A673 (cell line): ENCODE measurements around the gene CHMP6. TPM values are rescaled to one million over a fixed set of nuclear protein-coding genes. Genes with fewer than 3 reads are reported as not detected.

Experiments
- BruUV-seq: library from RNA; stranded (reverse); fragments of 400-500 nt; replicated peaks from 2 replicates; lab custom pipeline; 2021; lab: Mats Ljungman, UMichigan
- CTCF ChIA-PET: fragments of 300-600 bp; sonication (Branson Sonifier 250); formaldehyde crosslinking; loops from one replicate; lab custom pipeline; 2022; ENCODE audit warnings: antibody characterized with exemption; lab: Charles Lee
- POLR2A ChIA-PET: fragments of 300-600 bp; sonication (Branson Sonifier 250); formaldehyde crosslinking; loops from one replicate; lab custom pipeline; 2022; ENCODE audit warnings: antibody characterized with exemption; ENCODE audit not compliant: low non-redundant PET; lab: Charles Lee
- DNase-seq: peaks from one replicate; pipeline ENCODE4 v3.0.0-alpha.2; 2015; ENCODE audit warnings: low spot score
- H3K27ac ChIP-seq: fragments of 200-600 bp; sonication (generic); 2 replicates; pipeline ENCODE4 v1.5.1; 2016; ENCODE audit warnings: mixed run types, low read depth, mild to moderate bottlenecking, mixed read lengths, antibody characterized with exemption, low read length; ENCODE audit not compliant: poor library complexity, severe bottlenecking
- H3K27me3 ChIP-seq: fragments of 200-600 bp; sonication (generic); replicated peaks from 2 replicates; pipeline ENCODE4 v1.6.1; 2017; ENCODE audit warnings: mixed run types, low read depth, mild to moderate bottlenecking, mixed read lengths, antibody characterized with exemption, low read length; ENCODE audit not compliant: insufficient read depth, poor library complexity
- H3K36me3 ChIP-seq: fragments of 200-600 bp; sonication (generic); 2 replicates; pipeline ENCODE4 v1.6.1; 2016; ENCODE audit warnings: mixed run types, mild to moderate bottlenecking, mixed read lengths, antibody characterized with exemption, low read length; ENCODE audit not compliant: insufficient read depth, poor library complexity, severe bottlenecking
- H3K4me1 ChIP-seq: fragments of 200-600 bp; sonication (generic); 2 replicates; pipeline ENCODE4 v1.6.1; 2017; ENCODE audit warnings: mixed run types, mild to moderate bottlenecking, mixed read lengths, antibody characterized with exemption, low read length; ENCODE audit not compliant: insufficient read depth, poor library complexity, severe bottlenecking
- H3K4me3 ChIP-seq: fragments of 200-600 bp; sonication (generic); 2 replicates; pipeline ENCODE4 v1.5.1; 2016; ENCODE audit warnings: low read depth, mixed run types, mild to moderate bottlenecking, mixed read lengths, low read length; ENCODE audit not compliant: poor library complexity, severe bottlenecking
- H3K9me3 ChIP-seq: fragments of 200-600 bp; sonication (generic); 2 replicates; pipeline ENCODE4 v1.6.1; 2016; ENCODE audit warnings: mixed run types, low read depth, mild to moderate bottlenecking, mixed read lengths, antibody characterized with exemption, low read length; ENCODE audit not compliant: poor library complexity, severe bottlenecking
- CTCF ChIP-seq: fragments of 300-800, 200-600 bp; sonication (generic); conservative IDR thresholded peaks from 2 replicates; pipeline ENCODE4 v1.5.1; 2017; ENCODE audit warnings: low read depth, mild to moderate bottlenecking, antibody characterized with exemption, low read length, moderate library complexity, mixed read lengths
- EZH2 ChIP-seq: fragments of 200-600 bp; sonication (generic); IDR thresholded peaks from 2 replicates; pipeline ENCODE4 v1.6.1; 2017; ENCODE audit warnings: borderline replicate concordance, low read depth, mild to moderate bottlenecking, mixed read lengths, antibody characterized with exemption, low read length; ENCODE audit not compliant: poor library complexity, severe bottlenecking
- intact Hi-C: fragments of 100-400 bp; cut with micrococcal nuclease; formaldehyde crosslinking; loops from one replicate; pipeline ENCODE4 v1.10.0; 2022; ENCODE audit not compliant: unreplicated experiment
- total RNA-seq: library from RNA; stranded (reverse); gene quantifications from 2 replicates; pipeline ENCODE4 v1.2.3, GENCODE V29; 2021

Gene CHMP6
- total RNA-seq, 1 experiment from 2014 or later = 18.7 TPM

DNA sequence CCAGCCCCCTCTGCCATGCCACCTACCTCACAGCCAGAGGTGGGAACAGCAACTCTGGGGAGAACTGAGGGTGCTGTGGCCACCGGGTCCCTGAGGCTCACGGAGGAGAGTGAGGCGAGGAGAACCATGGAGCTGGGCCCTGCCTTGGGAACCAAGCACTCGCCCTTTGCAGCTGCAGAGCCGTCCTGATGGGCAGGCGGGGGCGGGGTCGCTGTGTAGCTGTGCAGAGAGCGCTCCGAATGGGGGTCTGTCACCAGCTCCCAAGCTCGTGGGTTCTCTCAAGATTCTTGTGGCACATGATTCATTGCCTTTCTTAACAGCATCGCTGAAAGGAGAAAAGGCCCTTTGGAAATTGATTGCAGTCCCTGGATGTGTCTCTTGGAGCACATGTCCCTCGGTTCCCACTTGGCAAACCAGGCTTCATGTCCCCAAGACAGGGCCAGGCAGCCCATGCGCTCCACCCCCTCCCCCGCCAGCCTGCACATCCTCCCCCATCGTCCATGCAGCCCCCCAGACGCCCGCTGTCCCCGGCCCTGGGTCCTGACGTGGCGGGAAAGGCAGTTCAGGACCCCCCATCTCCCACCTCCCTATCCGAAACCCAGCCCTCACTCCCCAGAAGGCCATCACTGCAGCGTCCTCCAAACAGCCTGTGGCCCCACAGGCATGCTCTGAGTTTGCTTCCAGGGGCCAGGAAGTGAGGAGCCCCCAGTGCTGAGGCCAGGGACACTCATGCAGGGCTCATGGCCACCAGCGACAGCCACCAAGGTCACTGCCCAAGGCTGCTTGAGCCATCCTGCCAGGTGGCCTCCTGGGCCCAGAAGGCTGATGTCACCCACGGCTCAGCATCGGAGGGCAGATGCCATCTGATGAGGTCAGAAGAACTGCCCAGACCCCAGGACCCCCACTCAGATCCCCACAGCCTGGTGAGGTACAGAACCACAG lies 20.6 kb upstream of the CHMP6 start:
- Histone ChIP-seq H3K27me3 (no peaks in the 10 kb centered on the region), H3K36me3 (no peaks in the 10 kb centered on the region), H3K4me1 (peaks cover 9% of the 10 kb centered on the region), H3K27ac (no peak overlapping the region), H3K4me3 (no peak overlapping the region), H3K9me3 (no peaks in the 10 kb centered on the region)
- intact Hi-C loops = no loop called here
- no peak for TF ChIP-seq EZH2
- no peak for TF ChIP-seq CTCF
- DNase-seq = no peak
- POLR2A ChIA-PET = no interaction called here
- CTCF ChIA-PET = interaction anchor here (0.6 to 1.3 kb wide), 2 partner anchors 51 to 544 kb away, joined by 4 to 10 read pairs; no protein-coding TSS in a partner anchor
- no TSS peak for BruUV-seq

DNA sequence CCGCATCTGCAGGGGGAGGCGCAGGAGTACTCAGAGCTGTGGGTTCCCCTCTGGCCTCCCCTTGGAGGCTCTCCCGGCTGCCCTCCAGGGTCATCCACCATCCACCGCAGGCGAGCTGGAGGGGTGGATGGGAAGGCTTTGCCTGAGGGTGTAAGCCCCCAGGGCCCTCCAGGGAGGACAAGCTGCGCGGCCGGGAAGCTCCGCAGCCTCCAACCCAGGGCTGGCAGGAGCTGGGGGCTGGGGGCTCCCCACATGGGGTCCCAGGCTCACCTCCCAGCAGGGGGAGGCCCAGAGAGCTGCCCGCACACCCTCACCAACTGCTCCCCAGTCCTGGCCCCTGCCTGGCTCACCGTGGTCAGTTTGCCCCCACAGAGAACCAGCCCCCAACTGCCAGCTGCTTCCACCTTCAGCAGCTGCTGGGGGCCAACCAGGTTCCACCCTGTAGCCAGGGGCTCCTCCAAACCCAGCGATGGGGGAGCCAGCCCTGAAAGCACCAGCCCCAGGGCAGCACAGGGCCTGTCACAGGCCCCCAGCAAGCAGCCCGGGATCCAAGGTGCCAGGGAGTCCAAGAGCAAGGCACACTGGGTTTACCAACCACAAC lies 19.8 kb upstream of the CHMP6 start:
- H3K9me3 ChIP-seq = no peaks in the 10 kb centered on the region
- no peak overlapping the region for H3K4me3 ChIP-seq
- ChIA-PET POLR2A (no interaction called here), CTCF (interaction anchor here (0.6 kb wide), 1 partner anchor 51 kb away, joined by 4 read pairs; no protein-coding TSS in a partner anchor)
- no peaks in the 10 kb centered on the region for H3K36me3 ChIP-seq
- no TSS peak for BruUV-seq
- DNase-seq = no peak
- TF ChIP-seq CTCF = no peak
- no peak for TF ChIP-seq EZH2
- peaks cover 9% of the 10 kb centered on the region for H3K4me1 ChIP-seq
- no peak overlapping the region for H3K27ac ChIP-seq
- intact Hi-C loops = no loop called here
- H3K27me3 ChIP-seq = no peaks in the 10 kb centered on the region

DNA sequence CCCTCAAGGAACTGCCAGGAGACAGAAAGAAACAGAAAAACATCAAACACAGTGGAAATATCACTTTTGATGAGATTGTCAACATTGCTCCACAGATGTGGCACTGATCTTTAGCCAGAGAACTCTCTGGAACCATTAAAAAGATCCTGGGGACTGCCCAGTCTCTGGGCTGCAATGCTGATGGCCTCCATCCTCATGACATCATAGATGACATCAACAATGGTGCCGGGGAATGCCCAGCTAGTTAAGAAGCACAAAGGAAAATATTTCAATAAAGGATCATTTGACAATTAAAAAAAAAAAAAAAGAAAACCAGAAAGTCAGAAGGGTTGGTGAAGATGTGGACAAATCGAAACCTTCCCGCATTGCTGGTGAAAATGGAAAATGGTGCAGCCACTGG lies 14.9 kb upstream of the CHMP6 start:
- TF ChIP-seq EZH2 = no peak
- TF ChIP-seq CTCF = no peak
- BruUV-seq = no TSS peak
- Histone ChIP-seq H3K9me3 (no peaks in the 10 kb centered on the region), H3K36me3 (no peaks in the 10 kb centered on the region), H3K4me1 (no peaks in the 10 kb centered on the region), H3K4me3 (no peak overlapping the region), H3K27ac (no peak overlapping the region), H3K27me3 (no peaks in the 10 kb centered on the region)
- no peak for DNase-seq
- intact Hi-C loops = no loop called here
- CTCF ChIA-PET = no interaction called here
- POLR2A ChIA-PET = interaction anchor here (0.7 kb wide), 1 partner anchor 268 kb away, joined by 3 read pairs; no protein-coding TSS in a partner anchor
